Skeletal muscle tissue (tissue), 4 donors: ENCODE measurements around the gene KRR1. TPM values are rescaled to one million over a fixed set of nuclear protein-coding genes. Genes with fewer than 3 reads are reported as not detected.

Experiments used
- H3K27ac ChIP-seq: one replicate; pipeline ENCODE4 v1.7.0; 2013; ENCODE audit warnings: mild to moderate bottlenecking, low read depth, low read length, inconsistent platforms
- H3K27me3 ChIP-seq, 3 donors: one replicate each; pipeline ENCODE4 v1.7.0; 2013; ENCODE audit warnings: low read length in 3 of 3; ENCODE audit not compliant: control insufficient read depth in 3 of 3, insufficient read depth in 3 of 3
- H3K36me3 ChIP-seq, 3 donors: one replicate each; pipeline ENCODE4 v1.7.0; 2013; ENCODE audit warnings: low read length in 3 of 3; ENCODE audit not compliant: control insufficient read depth in 3 of 3, insufficient read depth in 3 of 3
- H3K4me1 ChIP-seq, 3 donors: one replicate each; pipeline ENCODE4 v1.7.0; 2013; ENCODE audit warnings: low read length in 3 of 3, mild to moderate bottlenecking in 3 of 3; ENCODE audit not compliant: control insufficient read depth in 3 of 3, insufficient read depth in 3 of 3
- H3K4me3 ChIP-seq, 3 donors: one replicate each; pipeline ENCODE4 v1.7.0; 2013; ENCODE audit warnings: low read length in 3 of 3
- H3K9ac ChIP-seq, 3 donors: one replicate each; pipeline ENCODE4 v1.7.0; 2013; ENCODE audit warnings: low read length in 3 of 3, mild to moderate bottlenecking in 3 of 3, moderate library complexity in 2 of 3, low read depth in 1 of 3
- H3K9me3 ChIP-seq, 3 donors: one replicate each; pipeline ENCODE4 v1.7.0; 2013; ENCODE audit warnings: low read length in 3 of 3; ENCODE audit not compliant: control insufficient read depth in 3 of 3
- total RNA-seq: library from RNA; depleted of rRNA; stranded (reverse); fragments of >200 nt; gene quantifications from one replicate; pipeline ENCODE4 v1.2.3, GENCODE V29; 2014
- donor health status: Osteomylitis.

KRR1 gene
- total RNA-seq, 1 donor from 2014 or later, result 8.9 TPM

DNA sequence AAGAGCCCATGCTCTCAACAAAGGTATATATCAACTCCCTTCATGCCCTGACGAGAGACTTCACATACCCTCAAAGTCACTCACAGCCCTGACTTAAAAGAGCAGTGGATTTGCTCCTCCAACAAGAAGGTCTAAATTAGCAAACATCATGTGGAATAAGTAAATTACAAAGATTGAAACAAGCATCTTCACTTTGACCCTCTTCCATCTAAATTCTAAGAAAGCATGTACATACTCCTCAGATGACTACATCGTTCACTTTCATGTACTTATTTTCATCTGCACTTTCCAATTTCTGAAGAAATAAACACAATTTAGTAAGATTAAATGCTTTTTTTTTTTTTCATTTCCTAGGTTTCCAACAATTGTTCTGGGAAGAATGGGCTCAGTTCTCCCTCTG lies 38.6 kb upstream of the KRR1 start:
- Histone ChIP-seq H3K27me3 (no peaks in the 10 kb centered on the region), H3K4me1 (peaks cover 3 to 7% (median 4%) of the 10 kb centered on the region in 3 donors), H3K4me3 (no peak overlapping the region), H3K9me3 (no peaks in the 10 kb centered on the region), H3K27ac (no peak overlapping the region), H3K9ac (no peak overlapping the region), H3K36me3 (no peaks in the 10 kb centered on the region)

DNA sequence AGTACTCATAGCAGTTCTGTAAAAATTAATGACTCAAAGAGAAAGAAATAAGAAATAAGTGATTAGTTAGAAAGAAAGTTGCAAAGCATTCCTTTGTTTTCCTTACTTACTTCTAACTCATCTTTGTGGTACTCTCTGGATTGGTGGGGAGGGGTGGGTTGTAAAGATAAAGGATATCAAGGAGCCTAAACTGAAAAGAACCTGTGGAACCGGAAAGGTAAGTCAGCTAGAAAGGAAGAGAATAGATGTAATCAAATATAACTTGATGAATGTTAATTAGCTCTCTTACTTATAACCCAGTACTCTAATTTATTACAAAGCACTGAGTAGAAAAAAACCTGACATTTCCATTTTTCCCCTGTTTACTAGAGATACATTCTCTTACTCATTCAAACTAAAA lies 37.5 kb upstream of the KRR1 start:
- no peaks in the 10 kb centered on the region for H3K9me3 ChIP-seq
- peaks cover 3 to 4% (median 3%) of the 10 kb centered on the region in 3 donors for H3K4me1 ChIP-seq
- H3K27me3 ChIP-seq, result no peaks in the 10 kb centered on the region
- H3K36me3 ChIP-seq, result no peaks in the 10 kb centered on the region
- no peak overlapping the region for H3K27ac ChIP-seq
- H3K9ac ChIP-seq, result no peak overlapping the region
- no peak overlapping the region for H3K4me3 ChIP-seq

DNA sequence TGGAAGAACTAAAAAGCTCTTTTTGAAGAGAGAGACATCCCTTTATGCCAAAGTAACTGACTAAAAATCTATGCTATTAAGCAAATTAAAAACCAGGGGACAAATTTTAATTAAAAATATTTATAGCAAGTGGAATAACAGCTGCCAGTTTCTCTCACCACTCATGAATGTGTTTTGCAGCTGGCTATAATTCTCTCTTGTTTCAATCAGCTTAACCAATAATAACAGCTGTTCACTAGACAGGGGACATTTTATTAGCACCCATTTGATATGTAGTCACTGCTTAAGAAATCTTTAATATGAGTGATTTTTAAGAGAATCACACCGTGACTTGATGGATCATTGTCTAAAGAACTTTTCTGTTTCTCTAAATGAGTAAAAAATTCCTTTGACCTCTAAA lies 34.2 kb upstream of the KRR1 start:
- H3K27ac ChIP-seq, result no peak overlapping the region
- H3K4me1 ChIP-seq, result peaks cover 3 to 4% (median 3%) of the 10 kb centered on the region in 3 donors
- H3K9me3 ChIP-seq, result no peaks in the 10 kb centered on the region
- no peak overlapping the region for H3K9ac ChIP-seq
- H3K27me3 ChIP-seq, result no peaks in the 10 kb centered on the region
- no peaks in the 10 kb centered on the region for H3K36me3 ChIP-seq
- H3K4me3 ChIP-seq, result no peak overlapping the region

DNA sequence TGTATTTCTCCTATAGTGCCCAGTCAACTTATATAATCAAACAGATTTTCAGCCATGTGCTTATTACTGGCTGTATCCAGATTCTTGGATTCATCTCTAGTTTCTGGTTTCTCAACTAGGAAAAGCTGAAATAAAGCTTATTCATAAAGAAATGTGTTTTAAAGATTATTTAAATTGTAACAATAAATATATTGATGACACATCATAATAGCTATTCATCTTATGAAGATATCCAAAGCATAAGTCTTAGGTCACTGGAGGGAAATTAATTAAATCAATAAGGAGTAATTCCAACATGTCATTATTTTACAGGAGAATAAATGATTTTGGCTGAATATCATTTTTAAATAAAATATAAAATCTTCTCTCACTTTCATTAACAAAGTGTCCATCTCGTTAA lies 32.1 kb upstream of the KRR1 start:
- H3K9me3 ChIP-seq, result no peaks in the 10 kb centered on the region
- H3K27me3 ChIP-seq, result no peaks in the 10 kb centered on the region
- no peak overlapping the region for H3K9ac ChIP-seq
- no peaks in the 10 kb centered on the region for H3K36me3 ChIP-seq
- H3K27ac ChIP-seq, result no peak overlapping the region
- H3K4me3 ChIP-seq, result no peak overlapping the region
- H3K4me1 ChIP-seq, result no peaks in the 10 kb centered on the region

DNA sequence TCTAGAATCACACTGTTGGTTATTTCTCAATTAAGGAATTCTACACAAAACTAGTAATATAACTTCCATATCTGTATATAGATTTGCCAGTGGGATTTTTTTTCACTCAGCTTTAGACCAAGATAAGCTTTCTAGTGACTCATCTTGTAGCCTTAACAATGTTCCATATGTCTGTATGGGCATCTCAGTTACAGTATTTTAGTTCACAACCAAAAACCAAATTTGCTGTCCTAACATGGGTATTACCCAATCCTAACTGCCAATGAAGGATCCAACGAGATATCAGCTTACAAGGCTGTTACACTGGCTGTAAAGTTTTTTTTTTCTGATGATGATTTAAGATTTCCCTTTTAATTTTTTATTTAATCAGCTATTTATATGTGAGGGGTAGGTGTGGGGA lies 31.5 kb upstream of the KRR1 start:
- H3K4me3 ChIP-seq, result no peak overlapping the region
- no peaks in the 10 kb centered on the region for H3K4me1 ChIP-seq
- H3K9me3 ChIP-seq, result no peaks in the 10 kb centered on the region
- no peak overlapping the region for H3K9ac ChIP-seq
- no peaks in the 10 kb centered on the region for H3K36me3 ChIP-seq
- no peak overlapping the region for H3K27ac ChIP-seq
- no peaks in the 10 kb centered on the region for H3K27me3 ChIP-seq

DNA sequence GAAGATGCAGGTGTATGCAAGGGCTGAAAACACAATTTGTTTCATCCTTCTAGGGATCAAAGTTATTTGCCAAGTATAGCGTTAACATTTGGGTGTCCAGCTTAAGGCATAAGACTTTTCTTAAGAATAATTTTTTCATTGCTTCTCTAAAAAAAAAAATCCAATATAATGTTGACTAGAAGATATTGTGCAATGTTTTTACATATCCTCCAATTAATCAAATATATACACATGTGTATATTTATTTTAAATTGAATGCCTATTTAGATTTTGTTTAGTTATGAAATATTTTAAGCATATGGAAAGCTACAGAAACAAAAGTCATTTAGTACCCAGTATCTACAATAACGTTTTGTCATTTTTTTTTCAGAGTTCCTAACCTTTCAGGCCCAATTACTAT lies 28.5 kb upstream of the KRR1 start:
- Histone ChIP-seq H3K9ac (no peak overlapping the region), H3K4me3 (no peak overlapping the region), H3K27me3 (no peaks in the 10 kb centered on the region), H3K36me3 (no peaks in the 10 kb centered on the region), H3K4me1 (no peaks in the 10 kb centered on the region), H3K9me3 (no peaks in the 10 kb centered on the region), H3K27ac (no peak overlapping the region)

DNA sequence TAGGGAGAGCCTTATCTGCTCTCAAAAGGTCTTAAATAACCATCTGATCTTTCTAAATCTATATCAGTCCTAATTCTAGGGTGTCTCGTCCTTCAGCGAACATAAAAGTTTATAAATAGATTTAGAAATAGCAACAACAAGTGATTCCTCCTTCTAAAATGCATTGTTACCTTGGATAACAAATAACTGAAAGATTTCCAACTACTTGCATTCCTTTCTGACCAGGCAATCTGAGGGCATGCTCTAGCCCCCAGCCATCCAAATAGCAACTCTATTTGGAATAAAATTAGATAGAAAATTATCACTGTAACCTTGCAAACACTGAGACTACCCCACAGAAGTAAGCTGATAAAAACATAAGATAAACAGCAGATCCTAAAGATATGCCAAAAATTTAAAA lies 21.8 kb upstream of the KRR1 start:
- Histone ChIP-seq H3K27ac (no peak overlapping the region), H3K4me1 (no peaks in the 10 kb centered on the region), H3K4me3 (no peak overlapping the region), H3K27me3 (no peaks in the 10 kb centered on the region), H3K36me3 (no peaks in the 10 kb centered on the region), H3K9ac (no peak overlapping the region), H3K9me3 (no peaks in the 10 kb centered on the region)

DNA sequence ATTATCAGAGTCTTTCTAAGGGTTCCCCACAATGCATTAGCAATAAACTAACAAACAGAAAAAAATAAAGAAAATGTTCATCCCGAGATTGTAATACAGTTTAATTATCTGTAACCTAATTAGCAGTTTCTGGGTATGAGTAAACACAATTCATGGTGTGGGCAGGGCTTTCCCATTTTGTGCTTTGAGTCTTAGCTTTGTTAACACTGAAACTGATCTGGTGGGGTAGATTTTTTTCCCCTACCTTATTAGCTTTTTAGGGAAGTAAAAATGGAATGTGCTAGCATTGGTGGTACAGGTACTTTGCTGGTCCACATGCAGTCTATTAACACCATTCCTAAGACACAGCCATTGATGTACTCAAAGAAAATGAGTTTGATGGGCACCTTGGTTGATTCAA lies 18.4 kb upstream of the KRR1 start:
- H3K4me1 ChIP-seq, result no peaks in the 10 kb centered on the region
- H3K9me3 ChIP-seq, result no peaks in the 10 kb centered on the region
- no peaks in the 10 kb centered on the region for H3K27me3 ChIP-seq
- no peak overlapping the region for H3K27ac ChIP-seq
- H3K4me3 ChIP-seq, result no peak overlapping the region
- H3K36me3 ChIP-seq, result no peaks in the 10 kb centered on the region
- H3K9ac ChIP-seq, result no peak overlapping the region

DNA sequence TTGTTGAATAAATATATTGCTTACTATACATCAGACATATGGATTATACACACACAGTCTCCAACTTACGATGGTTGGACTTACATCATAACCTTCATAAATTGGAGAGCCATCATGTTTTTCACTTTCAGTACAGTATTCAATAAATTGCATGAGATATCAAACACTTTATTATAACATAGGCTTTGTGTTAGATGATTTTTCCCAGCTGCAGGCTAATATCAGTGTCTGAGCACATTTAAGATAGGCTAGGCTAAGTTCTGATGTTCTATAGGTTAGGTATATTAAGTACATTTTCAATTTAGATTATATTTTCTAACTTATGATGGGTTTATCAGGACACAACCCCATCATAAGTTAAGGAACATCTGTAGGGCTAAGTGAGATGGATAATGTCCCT lies 17.9 kb upstream of the KRR1 start:
- H3K36me3 ChIP-seq, result no peaks in the 10 kb centered on the region
- no peak overlapping the region for H3K9ac ChIP-seq
- H3K4me1 ChIP-seq, result no peaks in the 10 kb centered on the region
- no peak overlapping the region for H3K4me3 ChIP-seq
- no peaks in the 10 kb centered on the region for H3K9me3 ChIP-seq
- H3K27ac ChIP-seq, result no peak overlapping the region
- H3K27me3 ChIP-seq, result no peaks in the 10 kb centered on the region

DNA sequence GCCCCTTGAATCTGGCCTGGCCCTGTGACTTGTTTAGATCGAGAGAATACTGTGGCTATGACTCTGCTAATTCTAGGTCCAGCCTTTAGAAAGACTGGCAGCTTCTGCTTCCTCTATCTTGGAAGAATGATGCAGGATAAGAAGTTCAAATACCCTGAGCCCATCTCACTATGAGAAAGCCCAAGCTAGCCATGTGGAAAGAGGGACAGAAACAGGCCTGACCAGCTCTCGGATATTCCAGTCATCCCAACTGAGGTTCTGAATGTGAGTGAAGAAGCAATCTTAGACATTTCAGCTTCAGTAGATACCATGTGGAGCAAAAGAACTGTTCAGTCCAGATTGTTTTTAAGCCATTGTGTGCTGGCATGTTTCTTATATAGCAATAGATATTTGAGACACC lies 17.3 kb upstream of the KRR1 start:
- no peak overlapping the region for H3K4me3 ChIP-seq
- H3K9ac ChIP-seq, result no peak overlapping the region
- H3K27ac ChIP-seq, result no peak overlapping the region
- H3K4me1 ChIP-seq, result no peaks in the 10 kb centered on the region
- H3K9me3 ChIP-seq, result no peaks in the 10 kb centered on the region
- H3K36me3 ChIP-seq, result no peaks in the 10 kb centered on the region
- no peaks in the 10 kb centered on the region for H3K27me3 ChIP-seq

DNA sequence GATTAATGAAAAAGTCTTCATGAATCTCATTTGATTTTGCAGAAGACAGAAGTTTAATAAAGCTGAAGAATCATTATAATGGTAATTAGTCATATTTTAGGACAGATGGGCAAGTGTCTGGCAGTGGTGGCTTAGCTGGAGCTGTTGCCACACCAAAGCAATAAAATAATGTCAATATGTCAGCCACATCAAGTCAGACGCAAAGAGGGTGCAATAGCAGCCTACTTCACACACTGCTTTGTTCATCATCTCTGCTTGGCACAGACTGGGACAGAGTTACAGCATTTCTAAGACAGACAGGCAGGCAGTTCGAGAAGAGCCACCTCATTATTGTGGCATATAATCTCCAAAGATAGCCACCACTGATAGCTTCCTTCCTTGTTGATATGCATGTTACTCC lies 16.9 kb upstream of the KRR1 start:
- H3K27ac ChIP-seq, result no peak overlapping the region
- H3K36me3 ChIP-seq, result no peaks in the 10 kb centered on the region
- H3K4me3 ChIP-seq, result no peak overlapping the region
- H3K27me3 ChIP-seq, result no peaks in the 10 kb centered on the region
- H3K4me1 ChIP-seq, result no peaks in the 10 kb centered on the region
- no peak overlapping the region for H3K9ac ChIP-seq
- H3K9me3 ChIP-seq, result no peaks in the 10 kb centered on the region
